ENCODE results near the gene DMAC2L.
"Not testable (repeated sequence)": the region's sequence is repeated elsewhere in the genome, so short reads cannot be mapped to it uniquely, and the experiment has no call there.

Gene DMAC2L, protein sequence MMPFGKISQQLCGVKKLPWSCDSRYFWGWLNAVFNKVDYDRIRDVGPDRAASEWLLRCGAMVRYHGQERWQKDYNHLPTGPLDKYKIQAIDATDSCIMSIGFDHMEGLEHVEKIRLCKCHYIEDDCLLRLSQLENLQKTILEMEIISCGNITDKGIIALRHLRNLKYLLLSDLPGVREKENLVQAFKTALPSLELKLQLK

GRCh38 chr14:50311972-50312733 is at the start of gene DMAC2L, which contains the start of gene L2HGDH:
Gene DMAC2L (plus strand): TSS chr14:50312324. CDS start chr14:50321488, 9,164 bp downstream.
Gene L2HGDH (minus strand): TSS chr14:50312229. CDS start chr14:50312150, 79 bp downstream.
- DNase-seq: peak; percentile 94 to 95

GRCh38 chr14:50262865-50263264 is 49.3 kb upstream of the DMAC2L start:
- DNase-seq: no peak

DNA sequence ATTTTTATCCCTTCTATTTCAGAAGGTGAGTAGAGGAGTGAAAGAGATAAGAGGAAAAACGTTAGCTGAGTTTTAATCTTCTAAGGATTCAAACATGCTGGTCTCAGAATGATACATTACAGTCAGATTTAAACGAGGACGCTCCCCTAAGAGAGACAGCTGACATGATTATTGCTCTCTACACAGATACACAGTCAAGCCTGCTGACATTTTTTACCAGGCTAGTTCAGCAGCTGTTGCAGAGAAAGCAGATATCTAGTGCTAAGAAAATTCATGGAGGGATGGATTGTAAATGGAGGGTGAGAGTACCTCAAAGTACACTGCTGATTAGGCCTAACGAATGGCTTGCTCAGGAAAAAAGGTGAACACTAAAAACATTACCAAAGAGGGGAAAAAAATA is 48.8 kb upstream of the DMAC2L start:
- no peak for DNase-seq

DNA sequence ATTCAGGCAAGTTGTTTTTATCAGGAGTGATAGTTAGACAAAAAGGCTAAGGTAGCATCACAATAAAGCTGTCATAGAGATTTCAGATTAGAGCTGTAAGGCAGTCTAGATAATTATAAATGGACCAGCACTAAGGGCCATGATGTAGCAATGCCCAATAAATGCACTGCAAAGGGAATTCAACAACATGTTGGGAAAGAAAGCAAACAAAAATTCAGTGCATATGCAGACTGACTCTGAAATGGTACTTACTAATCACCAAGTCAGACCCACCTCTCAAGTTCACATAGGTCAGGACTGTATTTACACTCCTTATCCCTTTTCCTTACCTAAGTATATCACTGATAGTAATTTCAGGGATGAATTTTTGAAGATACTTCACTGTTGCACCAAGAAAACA is 47.1 kb upstream of the DMAC2L start:
- DNase-seq: no peak

DNA sequence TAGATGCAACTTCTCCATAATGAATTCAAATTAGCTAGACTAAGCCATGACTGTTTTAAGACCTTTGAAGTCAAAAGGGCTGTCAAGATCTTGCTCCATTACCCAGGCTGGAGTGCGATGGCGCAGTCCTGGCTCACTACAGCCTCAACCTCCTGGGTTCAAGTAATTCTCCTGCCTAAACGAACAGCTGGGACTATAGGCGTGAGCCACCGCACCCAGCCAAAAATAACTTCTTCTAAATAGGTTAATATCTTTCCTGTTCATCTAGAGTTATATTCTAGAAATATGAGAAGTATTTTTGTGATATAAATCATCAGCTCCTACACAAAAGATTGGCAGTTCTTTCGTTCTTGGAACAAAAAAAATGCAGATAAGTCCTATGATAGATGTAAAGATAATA is 41.2 kb upstream of the DMAC2L start:
- no peak for DNase-seq

DNA sequence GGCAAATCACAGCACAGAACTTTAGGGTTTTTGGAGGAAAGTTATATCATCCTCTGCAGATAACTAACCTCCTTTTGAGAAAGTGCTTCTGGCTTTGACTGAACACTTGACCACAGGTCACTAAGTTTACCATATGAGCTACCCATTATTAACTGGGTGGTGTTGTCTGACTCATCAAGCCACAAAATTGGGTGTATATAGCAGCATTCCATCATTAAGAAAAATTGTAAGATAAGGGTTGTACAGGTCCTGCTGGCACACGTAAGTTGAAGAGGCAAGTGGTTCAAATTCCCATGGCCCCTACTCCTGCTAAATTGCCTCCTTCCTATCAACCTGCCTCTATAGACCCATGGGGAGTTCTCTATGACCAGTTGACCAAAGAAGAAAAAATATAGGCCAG is 39.6 kb upstream of the DMAC2L start:
- no peak for DNase-seq

DNA sequence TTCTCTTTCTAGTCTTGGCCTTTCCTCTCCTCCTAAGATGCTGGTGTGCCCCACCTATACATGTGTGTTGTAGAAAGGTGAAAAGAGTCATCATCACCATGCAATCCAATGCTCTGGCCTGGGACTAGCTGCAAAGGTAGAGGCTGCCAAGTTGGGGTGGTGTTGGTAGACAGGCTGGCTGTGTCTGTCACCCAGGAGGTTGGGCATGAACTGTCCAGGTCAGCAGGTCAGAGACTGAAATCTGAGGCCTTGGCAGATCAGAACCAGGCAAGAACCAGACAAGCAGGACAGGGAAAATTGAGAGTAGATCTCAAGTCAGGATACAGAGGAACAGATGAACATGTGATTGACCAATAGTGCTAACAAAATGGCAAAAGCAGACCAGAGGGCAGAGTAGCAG is 26.3 kb upstream of the DMAC2L start:
- no peak for DNase-seq

DNA sequence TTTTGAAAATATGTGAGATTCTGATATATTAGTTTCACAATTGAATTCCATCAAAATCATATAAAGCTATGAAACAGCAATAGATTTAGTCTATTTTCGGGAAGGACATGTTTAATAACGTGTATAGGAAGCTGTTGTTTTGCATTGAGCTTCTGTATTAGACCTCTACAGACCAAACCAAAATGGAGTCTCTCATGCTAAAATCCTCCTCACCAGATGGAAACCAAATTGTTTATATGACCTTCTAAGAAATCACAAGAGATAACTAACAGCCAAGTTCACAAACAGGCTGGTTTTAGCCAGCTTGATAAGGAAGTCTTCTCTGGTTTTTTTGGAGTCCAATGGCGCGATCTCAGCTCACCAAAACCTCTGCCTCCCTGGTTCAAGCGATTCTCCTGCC is 24.0 kb upstream of the DMAC2L start:
- no peak for DNase-seq

GRCh38 chr14:50290306-50290705 is 21.8 kb upstream of the DMAC2L start:
- no peak for DNase-seq

DNA sequence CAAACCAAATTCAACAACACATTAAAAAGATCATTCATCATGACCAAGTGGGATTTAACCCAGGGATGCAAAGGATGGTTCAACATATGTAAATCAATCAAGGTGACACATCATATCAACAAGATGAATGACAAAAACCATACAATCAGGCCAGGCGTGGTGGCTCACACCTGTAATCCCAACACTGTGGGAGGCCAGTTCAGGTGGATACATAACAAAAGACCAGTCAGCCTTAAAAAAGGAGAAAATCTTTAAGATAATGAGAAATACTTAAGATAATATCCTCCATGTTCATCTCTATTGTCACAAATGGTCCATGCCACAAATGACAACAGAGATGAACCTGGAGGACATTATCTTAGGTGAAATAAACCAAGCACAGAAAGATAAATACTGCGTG is 12.5 kb upstream of the DMAC2L start:
- DNase-seq: no peak

DNA sequence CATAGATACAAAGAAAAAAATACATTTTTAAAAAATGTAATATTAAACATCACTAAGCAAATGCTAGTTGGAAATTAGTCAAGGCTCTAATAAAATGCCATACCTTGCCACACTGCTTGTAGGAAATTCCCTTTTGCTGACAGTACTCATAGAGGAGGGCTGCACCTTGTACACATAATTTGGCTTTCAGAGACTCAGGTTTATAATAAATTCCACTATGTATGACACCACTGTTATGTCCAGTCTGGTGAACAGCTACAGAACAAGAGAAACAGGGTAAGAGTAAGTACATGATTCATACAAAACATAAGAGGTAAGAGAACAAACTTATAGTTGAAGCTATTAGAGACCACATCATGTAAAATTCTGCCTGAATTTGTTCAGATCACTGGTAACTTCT is 10.2 kb upstream of the DMAC2L start:
- DNase-seq: no peak

- DNase-seq: no peak
Measured at GRCh38 chr14:50303744-50304471, 8.2 kb upstream of the DMAC2L start.

- DNase-seq: no peak
Measured at GRCh38 chr14:50308363-50308915, 3.7 kb upstream of the DMAC2L start.

- no peak for DNase-seq
Measured at GRCh38 chr14:50310445-50310844, 1.7 kb upstream of the DMAC2L start.

GRCh38 chr14:50311337-50311971 is 670 bp upstream of the DMAC2L start:
- no peak for DNase-seq

DNA sequence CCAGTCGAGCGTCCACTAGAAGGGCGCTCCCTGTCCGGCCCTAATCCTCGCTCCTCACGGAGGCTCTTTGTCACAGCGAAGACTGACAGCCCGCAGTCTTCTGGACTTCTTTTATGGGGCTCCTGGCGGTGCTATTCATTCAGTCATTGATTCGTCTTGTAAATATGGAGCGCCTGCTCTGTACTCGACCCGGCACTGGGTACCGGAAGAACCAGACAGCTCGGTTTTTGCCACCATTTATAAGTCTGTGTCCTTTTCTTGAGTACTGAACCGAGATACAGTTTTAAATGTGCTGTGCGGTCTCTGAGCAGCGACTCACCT is 570 bp downstream of the DMAC2L start:
- DNase-seq: no peak

DNA sequence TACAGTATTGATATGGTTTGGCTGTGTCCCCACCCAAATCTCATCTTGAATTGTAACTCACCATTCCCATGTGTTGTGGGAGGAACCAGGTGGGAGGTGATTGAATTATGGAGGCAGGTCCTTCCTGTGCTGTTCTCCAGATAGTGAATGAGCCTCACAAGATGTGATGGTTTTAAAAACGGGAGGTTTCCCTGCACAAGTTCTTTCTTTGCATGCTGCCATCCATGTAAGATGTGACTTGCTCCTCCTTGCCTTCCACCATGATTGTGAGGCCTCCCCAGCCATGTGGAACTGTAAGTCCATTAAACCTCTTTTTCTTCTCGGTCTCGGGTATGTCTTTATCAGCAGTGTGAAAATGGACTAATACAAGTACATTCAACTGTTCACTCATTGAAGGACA is 2.0 kb downstream of the DMAC2L start:
- DNase-seq: not testable (repeated sequence)

DNA sequence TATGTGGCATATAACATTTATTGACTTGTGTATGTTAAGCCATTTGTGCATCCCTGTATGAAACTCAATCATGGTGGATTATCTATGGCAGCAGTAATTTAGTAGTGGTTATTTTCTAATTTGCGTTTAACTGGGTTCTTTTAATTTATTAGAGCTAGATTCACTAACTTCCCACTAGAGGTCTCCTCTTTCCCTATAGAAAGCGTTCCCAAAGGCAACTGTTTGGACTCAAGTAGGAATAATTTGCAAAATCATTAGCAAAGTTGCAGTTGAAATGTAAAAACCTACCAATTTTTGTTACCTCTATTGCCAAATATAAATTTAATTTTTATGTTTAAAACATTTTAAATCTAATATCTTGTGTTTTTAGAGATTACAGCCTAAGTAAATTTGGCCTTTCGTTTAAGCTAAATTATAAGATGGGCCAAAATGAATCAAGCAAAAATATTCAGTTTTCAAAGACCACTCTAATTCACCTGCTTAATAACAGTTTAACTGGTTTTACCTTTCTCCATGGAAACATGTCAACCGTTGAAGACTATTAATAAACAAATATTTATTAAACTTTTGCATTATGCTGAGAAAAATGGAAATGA is 6.0 kb downstream of the DMAC2L start:
- no peak for DNase-seq

- DNase-seq: no peak
Measured at GRCh38 chr14:50319293-50319692, 7.2 kb downstream of the DMAC2L start.

- no peak for DNase-seq
Measured at GRCh38 chr14:50319721-50320120, 7.6 kb downstream of the DMAC2L start.

DNA sequence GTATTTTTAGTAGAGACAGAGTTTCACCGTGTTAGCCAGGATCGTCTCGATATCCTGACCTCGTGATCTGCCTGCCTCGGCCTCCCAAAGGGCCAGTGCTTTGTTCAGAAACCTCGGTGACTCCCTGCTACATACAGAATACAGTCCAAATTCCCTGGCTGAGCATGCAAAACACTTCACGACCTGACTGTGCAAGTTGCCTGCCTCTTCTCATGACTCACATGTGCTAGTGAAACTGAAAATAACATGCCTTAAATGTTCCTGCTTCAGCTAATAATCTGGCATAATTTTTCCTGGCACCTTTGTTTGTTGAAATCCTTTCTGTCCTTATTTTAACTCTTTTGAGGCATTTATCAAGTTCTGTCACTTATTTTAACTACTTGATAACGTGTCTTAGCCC is 8.2 kb downstream of the DMAC2L start:
- DNase-seq: no peak

- peak; percentile 58 to 66 for DNase-seq
Measured at GRCh38 chr14:50321009-50321660, 9.0 kb downstream of the DMAC2L start.

Data from activated T-cell treated with anti-CD3 and anti-CD28 coated beads, Interleukin-2, amount 50 U/mL, for 48 hours (primary cell).